Measurements from ENCODE around the gene SLC12A9. TPM values are rescaled to one million over a fixed set of nuclear protein-coding genes. Genes with fewer than 3 reads are reported as not detected.
A peak's percentile ranks its signal among the peaks of the same experiment; 100 is the strongest.

Gene SLC12A9
- total and polyA plus RNA-seq, 7 donors: 2.2 to 4.7 (median 3.3) TPM

DNA sequence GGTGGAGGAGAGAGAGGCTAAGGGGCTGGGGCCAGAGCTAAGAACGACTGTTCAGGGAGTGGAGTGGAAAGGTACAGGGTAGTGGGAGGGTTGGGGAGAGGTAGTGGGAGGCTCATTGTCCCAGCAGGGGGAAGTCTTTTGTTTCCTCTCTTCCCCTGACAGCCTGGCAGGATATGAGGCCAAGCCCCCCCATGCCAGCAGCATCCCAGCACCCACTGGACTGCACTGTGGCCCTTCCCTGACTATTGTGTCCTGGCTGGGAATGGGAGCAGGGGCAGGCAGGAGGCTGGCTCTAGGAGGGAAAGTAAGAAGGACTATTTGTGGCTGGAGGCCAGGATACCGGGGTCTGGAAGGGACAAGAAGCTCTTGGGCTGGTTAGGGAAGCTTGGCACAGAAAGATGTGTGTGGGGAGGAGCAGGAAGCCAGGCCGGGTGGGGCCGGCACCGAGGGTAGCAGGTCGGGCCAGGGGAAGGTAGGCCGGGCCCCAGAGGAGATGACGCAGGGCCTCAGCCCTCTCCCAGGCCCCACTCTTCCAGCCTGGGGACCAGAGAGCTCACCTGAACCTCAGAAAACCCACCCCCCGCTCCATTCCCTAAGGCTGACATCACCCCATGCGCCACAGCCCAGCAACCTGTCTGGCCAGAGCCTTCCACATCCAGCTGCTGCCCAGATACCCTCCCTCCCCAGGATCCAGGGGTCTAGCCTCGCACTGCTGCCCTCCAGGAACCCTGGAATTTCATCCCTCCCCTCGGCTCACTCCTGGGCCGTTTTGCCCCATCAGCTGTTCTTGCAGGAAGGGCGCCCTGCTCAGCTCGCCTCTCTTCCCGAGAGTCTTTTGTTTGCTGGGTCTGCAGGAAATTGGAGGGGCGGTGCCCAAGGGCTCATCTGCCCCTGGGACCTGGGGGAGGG is 16.4 kb upstream of the SLC12A9 start:
- Histone ChIP-seq H3K9me3 (no peaks in the 10 kb centered on the region), H3K4me3 (no peak overlapping the region), H3K27ac (peak overlapping the region; percentile 36), H3K27me3 (ENCODE audit: insufficient read depth in 3 of 3, low read length in 2 of 3) (peaks cover 0 to 4% (median 0%) of the 10 kb centered on the region in 3 donors), H3K36me3 (ENCODE audit: insufficient read depth in 1 of 2, low read depth in 1 of 2) (no peaks in the 10 kb centered on the region), H3K4me1 (no peaks in the 10 kb centered on the region)
- peak; percentile 22 to 50 (median 34) for ATAC-seq
- 38 to 47% (median 47%) methylated on average over 15 to 17 of the region's 17 CpGs for WGBS, 3 donors
- TF ChIP-seq, protein P1, sequence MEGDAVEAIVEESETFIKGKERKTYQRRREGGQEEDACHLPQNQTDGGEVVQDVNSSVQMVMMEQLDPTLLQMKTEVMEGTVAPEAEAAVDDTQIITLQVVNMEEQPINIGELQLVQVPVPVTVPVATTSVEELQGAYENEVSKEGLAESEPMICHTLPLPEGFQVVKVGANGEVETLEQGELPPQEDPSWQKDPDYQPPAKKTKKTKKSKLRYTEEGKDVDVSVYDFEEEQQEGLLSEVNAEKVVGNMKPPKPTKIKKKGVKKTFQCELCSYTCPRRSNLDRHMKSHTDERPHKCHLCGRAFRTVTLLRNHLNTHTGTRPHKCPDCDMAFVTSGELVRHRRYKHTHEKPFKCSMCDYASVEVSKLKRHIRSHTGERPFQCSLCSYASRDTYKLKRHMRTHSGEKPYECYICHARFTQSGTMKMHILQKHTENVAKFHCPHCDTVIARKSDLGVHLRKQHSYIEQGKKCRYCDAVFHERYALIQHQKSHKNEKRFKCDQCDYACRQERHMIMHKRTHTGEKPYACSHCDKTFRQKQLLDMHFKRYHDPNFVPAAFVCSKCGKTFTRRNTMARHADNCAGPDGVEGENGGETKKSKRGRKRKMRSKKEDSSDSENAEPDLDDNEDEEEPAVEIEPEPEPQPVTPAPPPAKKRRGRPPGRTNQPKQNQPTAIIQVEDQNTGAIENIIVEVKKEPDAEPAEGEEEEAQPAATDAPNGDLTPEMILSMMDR (IDR thresholded peaks at IDR 0.05): no peak
- intact Hi-C loops (cut with DNase I): no loop called here
- peak; percentile 41 to 62 for DNase-seq

DNA sequence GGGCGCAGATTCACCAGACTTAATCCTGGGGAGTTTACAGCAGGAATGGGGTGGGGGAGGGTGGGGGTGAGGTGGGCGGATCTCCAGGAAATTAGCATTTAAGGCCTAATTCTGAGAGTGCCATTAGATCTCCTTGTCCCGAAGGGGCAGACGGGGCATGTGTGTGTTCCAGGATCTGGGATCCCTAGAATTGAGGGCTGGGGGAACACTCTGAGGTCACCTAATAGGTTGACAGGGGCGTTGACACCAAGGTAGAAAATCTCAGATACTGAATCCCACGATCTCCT is 15.8 kb upstream of the SLC12A9 start:
- 27 to 39% (median 35%) methylated on average over 6 of the region's 6 CpGs for WGBS, 3 donors

DNA sequence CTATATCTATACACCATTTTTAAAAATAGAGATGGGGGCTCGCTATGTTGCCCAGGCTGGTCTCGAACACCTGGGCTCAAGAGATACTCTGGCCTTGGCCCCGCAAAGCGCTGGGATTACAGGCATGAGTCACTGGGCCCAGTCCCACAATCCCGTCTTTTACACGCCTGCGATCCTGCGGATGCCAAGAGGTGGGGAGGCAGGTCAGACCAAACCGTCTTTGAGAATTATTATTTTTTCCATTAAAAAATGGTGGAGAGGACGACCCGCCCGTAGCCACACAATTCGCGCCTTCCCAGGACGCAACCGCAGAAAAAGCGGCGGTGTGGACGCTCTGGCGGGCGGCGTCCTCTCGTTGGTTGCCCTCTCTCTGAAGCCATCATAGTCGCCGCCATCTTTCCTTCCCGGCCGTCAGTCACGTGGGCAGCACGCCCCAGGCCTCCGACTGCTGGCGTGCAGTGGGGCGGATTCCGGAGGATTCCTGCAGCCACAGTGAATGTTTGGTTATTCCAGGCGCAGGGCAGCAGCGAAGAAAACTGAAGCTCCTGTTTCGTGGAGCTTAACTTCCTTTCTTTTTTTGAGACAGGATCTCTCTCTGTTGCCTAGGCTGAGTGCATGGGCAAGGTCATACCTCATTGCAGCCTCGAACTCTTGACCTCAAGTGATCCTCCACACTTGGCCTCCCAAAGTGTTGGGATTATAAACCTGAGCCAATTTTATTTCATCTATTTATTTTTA is 15.2 kb upstream of the SLC12A9 start:
- peak; percentile 96 to 99 (median 98) for ATAC-seq
- 2 to 3% (median 2%) methylated on average over 37 of the region's 37 CpGs for WGBS, 3 donors
- TF ChIP-seq, protein P1 (IDR thresholded peaks at IDR 0.05): no peak

More for the DNA sequence above, 15.8 kb upstream of the SLC12A9 start:
- TF ChIP-seq, protein P1 (IDR thresholded peaks at IDR 0.05): no peak
- no peaks in the 10 kb centered on the region for H3K36me3 ChIP-seq (ENCODE audit: insufficient read depth in 1 of 2, low read depth in 1 of 2)
- ATAC-seq (no peak), DNase-seq (no peak)
- no peaks in the 10 kb centered on the region for H3K4me1 ChIP-seq
- H3K27ac ChIP-seq: peak overlapping the region; percentile 73
- intact Hi-C loops (cut with DNase I): no loop called here
- no peaks in the 10 kb centered on the region for H3K9me3 ChIP-seq
- H3K4me3 ChIP-seq: peak overlapping the region; percentile 60
- peaks cover 0 to 4% (median 0%) of the 10 kb centered on the region in 3 donors for H3K27me3 ChIP-seq (ENCODE audit: insufficient read depth in 3 of 3, low read length in 2 of 3)

DNA sequence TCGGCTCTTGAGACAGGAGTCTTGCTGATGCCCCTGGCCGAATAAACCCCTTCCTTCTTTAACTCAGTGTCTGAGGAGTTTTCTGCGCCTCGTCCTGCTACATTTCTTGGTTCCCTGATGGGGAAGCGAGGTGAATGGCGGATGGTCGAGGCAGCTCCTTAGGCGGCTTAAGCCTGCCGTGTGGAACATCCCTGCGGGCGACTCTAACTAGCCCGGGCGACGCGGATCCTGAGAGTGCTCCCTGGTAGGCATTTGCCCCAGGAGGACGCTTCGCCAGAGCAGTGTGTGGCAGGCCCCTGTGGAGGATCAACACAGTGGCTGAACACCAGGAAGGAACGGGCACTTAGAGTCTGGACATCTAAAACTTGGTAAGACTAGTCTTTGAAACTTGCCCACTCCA is 13.2 kb upstream of the SLC12A9 start:
- H3K27me3 ChIP-seq (ENCODE audit: insufficient read depth in 3 of 3, low read length in 2 of 3): no peaks in the 10 kb centered on the region
- peak in 1 of 2 donors; percentile 19 for DNase-seq
- no peak overlapping the region for H3K27ac ChIP-seq
- H3K4me1 ChIP-seq: no peaks in the 10 kb centered on the region
- no peaks in the 10 kb centered on the region for H3K36me3 ChIP-seq (ENCODE audit: insufficient read depth in 1 of 2, low read depth in 1 of 2)
- intact Hi-C loops (cut with DNase I): no loop called here
- H3K9me3 ChIP-seq: no peaks in the 10 kb centered on the region
- H3K4me3 ChIP-seq: no peak overlapping the region
- no peak for ATAC-seq
- TF ChIP-seq, protein P1 (IDR thresholded peaks at IDR 0.05): no peak
- WGBS, 3 donors: 93 to 95% (median 93%) methylated on average over 18 of the region's 18 CpGs

More for the DNA sequence above, 15.2 kb upstream of the SLC12A9 start:
- intact Hi-C loops (cut with DNase I): no loop called here
- peaks cover 0 to 4% (median 0%) of the 10 kb centered on the region in 3 donors for H3K27me3 ChIP-seq (ENCODE audit: insufficient read depth in 3 of 3, low read length in 2 of 3)
- no peaks in the 10 kb centered on the region for H3K36me3 ChIP-seq (ENCODE audit: insufficient read depth in 1 of 2, low read depth in 1 of 2)
- no peaks in the 10 kb centered on the region for H3K4me1 ChIP-seq
- DNase-seq: peak; percentile 91 to 95
- peak overlapping the region; percentile 60 for H3K4me3 ChIP-seq
- H3K9me3 ChIP-seq: no peaks in the 10 kb centered on the region
- H3K27ac ChIP-seq: peak overlapping the region; percentile 73
